ENCODE results near the gene XPC.

The XPC gene

DNA sequence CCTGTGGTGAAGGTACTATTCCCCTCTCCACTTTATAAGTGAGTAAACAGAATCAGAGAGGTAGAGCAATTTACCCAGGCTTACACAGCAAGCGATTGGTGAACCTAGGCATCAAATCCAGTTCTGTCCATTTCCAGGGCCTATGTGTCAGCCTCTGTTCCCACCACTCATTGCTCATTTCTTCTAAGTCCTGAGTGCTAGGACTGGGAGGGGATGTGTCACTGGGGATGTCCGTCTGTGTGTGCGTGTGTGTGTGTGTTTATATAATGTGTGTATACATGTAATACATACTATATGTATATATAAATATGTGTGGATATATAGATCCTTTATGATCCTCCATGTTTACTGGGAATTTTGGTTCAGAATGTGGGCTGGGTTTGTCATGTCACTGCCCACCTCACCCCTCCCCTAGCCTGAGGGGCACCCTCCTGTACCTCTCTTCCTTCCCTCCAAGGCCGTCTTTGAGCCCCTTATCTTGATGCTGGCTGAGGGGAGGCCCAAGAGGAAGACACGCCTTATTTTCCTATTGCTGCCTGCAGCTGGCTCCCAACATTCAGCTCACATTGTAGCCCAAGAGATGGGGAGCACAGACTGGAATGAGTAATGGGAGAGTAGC, 51.4 kb downstream of the XPC start:
- no peak overlapping the region for H3K4me3 ChIP-seq (replicated peaks; ENCODE audit: low read depth, low read length)
- DNase-seq (ENCODE audit: extremely low read depth, insufficient read length): no peak
- H3K27me3 ChIP-seq (replicated peaks; ENCODE audit: control insufficient read depth, insufficient read depth, low read length): no peaks in the 10 kb centered on the region
- H3K36me3 ChIP-seq (ENCODE audit: control insufficient read depth, insufficient read depth, low read length): peaks cover 10% of the 10 kb centered on the region
- TF ChIP-seq, protein P1, sequence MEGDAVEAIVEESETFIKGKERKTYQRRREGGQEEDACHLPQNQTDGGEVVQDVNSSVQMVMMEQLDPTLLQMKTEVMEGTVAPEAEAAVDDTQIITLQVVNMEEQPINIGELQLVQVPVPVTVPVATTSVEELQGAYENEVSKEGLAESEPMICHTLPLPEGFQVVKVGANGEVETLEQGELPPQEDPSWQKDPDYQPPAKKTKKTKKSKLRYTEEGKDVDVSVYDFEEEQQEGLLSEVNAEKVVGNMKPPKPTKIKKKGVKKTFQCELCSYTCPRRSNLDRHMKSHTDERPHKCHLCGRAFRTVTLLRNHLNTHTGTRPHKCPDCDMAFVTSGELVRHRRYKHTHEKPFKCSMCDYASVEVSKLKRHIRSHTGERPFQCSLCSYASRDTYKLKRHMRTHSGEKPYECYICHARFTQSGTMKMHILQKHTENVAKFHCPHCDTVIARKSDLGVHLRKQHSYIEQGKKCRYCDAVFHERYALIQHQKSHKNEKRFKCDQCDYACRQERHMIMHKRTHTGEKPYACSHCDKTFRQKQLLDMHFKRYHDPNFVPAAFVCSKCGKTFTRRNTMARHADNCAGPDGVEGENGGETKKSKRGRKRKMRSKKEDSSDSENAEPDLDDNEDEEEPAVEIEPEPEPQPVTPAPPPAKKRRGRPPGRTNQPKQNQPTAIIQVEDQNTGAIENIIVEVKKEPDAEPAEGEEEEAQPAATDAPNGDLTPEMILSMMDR (IDR thresholded peaks at IDR 0.05; ENCODE audit: insufficient read depth, low read length, poor library complexity, severe bottlenecking): no peak

DNA sequence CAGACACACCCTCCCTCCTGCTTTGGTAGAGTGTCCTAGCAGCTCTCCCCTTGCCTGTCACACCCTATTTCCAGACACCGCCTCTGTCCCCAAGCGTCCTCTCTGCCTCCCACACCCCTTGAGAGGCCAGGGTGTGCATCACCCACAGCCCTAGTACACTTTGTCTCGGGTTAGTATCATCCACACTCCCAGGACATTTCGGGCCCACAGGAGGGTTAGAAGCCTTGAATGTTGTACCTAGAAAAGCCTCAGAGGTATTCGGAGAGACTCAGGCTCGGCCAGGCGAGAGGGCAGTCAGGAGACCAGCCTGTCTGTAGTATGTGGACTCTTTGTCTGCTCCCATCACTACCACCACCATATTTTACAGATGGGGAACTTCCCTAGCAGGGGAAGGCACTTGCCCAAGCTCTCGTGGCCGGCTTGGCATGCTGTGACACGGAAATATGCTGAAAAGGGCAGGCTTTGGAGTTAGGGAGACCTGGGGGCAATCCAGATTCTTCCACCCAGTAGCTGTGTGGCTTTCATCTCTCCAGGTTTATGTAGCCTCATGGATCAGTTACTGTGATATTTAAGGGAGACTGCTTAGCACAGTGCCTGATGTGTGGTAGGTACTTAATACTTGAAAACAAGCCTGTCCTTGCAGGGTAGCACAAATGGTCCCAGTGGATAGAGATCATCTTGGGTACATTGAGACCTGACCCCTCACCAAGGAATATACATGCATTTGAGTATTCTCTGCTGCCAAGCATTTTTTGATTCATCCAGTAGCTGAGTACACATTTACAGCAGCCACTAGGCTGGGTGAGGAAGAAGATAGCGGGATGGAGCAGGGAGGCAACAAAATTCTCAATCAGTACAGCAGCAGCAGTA, 52.1 kb downstream of the XPC start:
- no peaks in the 10 kb centered on the region for H3K27me3 ChIP-seq (replicated peaks; ENCODE audit: control insufficient read depth, insufficient read depth, low read length)
- TF ChIP-seq, protein P1 (IDR thresholded peaks at IDR 0.05; ENCODE audit: insufficient read depth, low read length, poor library complexity, severe bottlenecking): no peak
- DNase-seq (ENCODE audit: extremely low read depth, insufficient read length): no peak
- peak overlapping the region; percentile 92 for H3K4me3 ChIP-seq (replicated peaks; ENCODE audit: low read depth, low read length)
- peaks cover 6% of the 10 kb centered on the region for H3K36me3 ChIP-seq (ENCODE audit: control insufficient read depth, insufficient read depth, low read length)

DNA sequence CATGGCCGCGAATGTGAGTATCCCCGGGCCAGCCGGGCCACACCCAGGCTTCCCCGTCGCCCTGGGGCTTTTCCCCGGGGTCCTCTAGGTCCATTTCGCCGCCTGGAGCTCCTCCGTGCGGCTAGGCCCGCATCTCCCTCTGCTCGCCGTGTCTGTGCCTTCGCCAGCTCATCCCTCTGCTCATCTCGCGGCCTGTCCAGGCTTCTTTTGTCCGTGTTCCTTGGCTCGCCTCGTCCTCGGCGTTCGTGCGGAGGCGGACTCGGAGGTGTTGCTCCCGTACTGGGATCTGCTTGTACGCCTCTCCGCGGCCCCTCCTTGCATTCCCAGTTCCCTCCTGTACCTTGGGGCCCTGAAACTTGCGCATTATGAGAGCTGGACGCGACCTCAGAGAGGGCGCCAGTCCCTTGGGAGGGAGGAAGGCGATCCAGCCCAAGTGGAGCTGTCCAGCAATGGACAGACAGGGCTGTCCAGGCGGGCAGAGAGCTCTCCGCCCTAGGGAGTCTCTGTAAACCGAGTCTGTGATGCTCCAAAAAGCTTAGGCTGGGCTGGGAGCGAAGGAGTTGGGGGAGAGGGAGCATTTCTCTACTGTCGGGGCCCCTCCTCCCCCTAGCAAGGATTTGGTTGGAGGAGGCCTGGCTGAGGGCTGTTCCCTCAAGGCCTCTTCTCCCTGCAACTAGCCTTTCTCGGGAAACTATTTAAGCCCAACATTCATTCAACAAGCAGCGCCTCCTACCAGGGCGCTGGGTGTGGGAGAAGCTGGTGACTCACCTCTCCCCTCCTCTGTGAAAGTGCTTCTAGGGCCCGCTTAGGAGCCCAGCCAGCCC, 53.0 kb downstream of the XPC start:
- no peaks in the 10 kb centered on the region for H3K27me3 ChIP-seq (replicated peaks; ENCODE audit: control insufficient read depth, insufficient read depth, low read length)
- no peak for DNase-seq (ENCODE audit: extremely low read depth, insufficient read length)
- H3K36me3 ChIP-seq (ENCODE audit: control insufficient read depth, insufficient read depth, low read length): peaks cover 2% of the 10 kb centered on the region
- TF ChIP-seq, protein P1 (IDR thresholded peaks at IDR 0.05; ENCODE audit: insufficient read depth, low read length, poor library complexity, severe bottlenecking): peak; percentile 17
- peak overlapping the region; percentile 92 for H3K4me3 ChIP-seq (replicated peaks; ENCODE audit: low read depth, low read length)

DNA sequence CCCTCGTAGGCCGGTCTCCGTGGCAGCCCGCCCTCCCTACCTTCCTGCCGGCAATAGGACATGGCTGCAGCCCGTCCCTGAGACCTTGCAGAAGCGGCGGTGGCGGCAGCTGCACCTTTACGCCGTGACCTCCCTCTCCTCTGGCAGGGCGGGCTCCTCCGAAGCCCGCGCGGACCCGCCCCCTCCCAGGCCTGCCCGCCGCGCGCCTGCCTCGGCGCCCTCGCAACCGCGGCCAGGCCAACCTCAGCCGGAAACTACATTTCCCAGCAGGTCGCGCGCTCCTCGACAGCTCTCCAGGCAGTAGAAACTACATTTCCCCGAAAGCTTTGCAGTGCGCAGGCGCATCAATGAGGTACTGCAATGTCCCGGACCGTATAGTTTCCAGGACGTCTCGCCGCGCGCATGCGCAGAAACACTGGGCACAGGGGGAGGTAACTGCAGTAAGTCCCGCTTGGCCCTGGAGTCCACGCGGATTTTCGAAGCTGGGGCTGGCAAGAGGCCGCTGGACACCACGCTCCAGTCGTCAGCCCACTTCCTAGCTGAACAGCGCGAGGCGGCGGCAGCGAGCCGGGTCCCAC, 53.7 kb downstream of the XPC start, which contains the start of the genes CHCHD4 and TMEM43:
TSS of gene CHCHD4 (minus strand) at position 256 of the 578 bp plus-strand sequence. CDS start at position 62, 194 bp downstream.
TSS of gene TMEM43 (plus strand) at position 438 of the 578 bp plus-strand sequence. CDS start 142 bp downstream, outside the sequence.
- peak within 1 kb of the TSS; percentile 92 for H3K4me3 ChIP-seq (replicated peaks; ENCODE audit: low read depth, low read length)
- peaks cover 2% of the 10 kb centered on the region for H3K36me3 ChIP-seq (ENCODE audit: control insufficient read depth, insufficient read depth, low read length)
- no peaks in the 10 kb centered on the region for H3K27me3 ChIP-seq (replicated peaks; ENCODE audit: control insufficient read depth, insufficient read depth, low read length)
- TF ChIP-seq, protein P1 (IDR thresholded peaks at IDR 0.05; ENCODE audit: insufficient read depth, low read length, poor library complexity, severe bottlenecking): no peak
- DNase-seq (ENCODE audit: extremely low read depth, insufficient read length): peak; percentile 94

DNA sequence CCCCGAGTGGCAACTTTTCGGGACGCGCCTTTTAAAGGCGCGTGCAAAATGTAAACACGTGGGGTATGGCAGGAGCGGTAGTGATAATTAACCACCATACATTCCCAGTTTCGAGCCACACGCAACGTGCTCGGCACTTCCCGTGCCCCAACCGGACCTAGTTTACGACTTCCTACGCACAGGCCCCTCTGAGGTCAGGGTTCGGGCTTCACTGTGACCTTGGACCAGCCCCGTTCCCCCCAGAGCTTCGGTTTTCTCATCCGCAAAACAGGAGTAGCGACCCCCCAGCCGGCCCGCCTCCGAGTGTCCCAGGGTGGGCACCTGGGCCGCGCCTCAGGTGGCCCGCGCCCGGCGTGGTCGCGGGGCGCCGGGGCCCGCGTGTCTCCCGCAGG, 54.2 kb downstream of the XPC start:
- TF ChIP-seq, protein P1 (IDR thresholded peaks at IDR 0.05; ENCODE audit: insufficient read depth, low read length, poor library complexity, severe bottlenecking): no peak
- Histone ChIP-seq H3K27me3 (replicated peaks; ENCODE audit: control insufficient read depth, insufficient read depth, low read length) (no peaks in the 10 kb centered on the region), H3K36me3 (ENCODE audit: control insufficient read depth, insufficient read depth, low read length) (peaks cover 2% of the 10 kb centered on the region), H3K4me3 (replicated peaks; ENCODE audit: low read depth, low read length) (peak overlapping the region; percentile 82)
- no peak for DNase-seq (ENCODE audit: extremely low read depth, insufficient read length)
